OCI-LY1 (cell line): ENCODE results near the gene PRKCH.

Source experiments
- H2AFZ ChIP-seq: fragments of 200-600 bp; sonication (generic), shearing (Covaris generic); 2 replicates; pipeline ENCODE4 v1.6.0; 2014; ENCODE audit warnings: antibody characterized with exemption, mild to moderate bottlenecking, low read length
- H3F3A ChIP-seq: fragments of 200-600 bp; sonication (generic), shearing (Covaris generic); 2 replicates; pipeline ENCODE4 v1.6.0; 2014; ENCODE audit warnings: mild to moderate bottlenecking, antibody characterized with exemption, low read length, moderate library complexity; ENCODE audit not compliant: insufficient read depth
- H3K27ac ChIP-seq: fragments of 200-600 bp; sonication (generic); 2 replicates; pipeline ENCODE4 v1.5.1; 2014; ENCODE audit warnings: low read length, mixed run types, mild to moderate bottlenecking, low read depth; ENCODE audit not compliant: poor library complexity, severe bottlenecking
- H3K27me3 ChIP-seq: fragments of 200-600 bp; sonication (generic); 2 replicates; pipeline ENCODE4 v1.6.0; 2014; ENCODE audit warnings: antibody characterized with exemption, mild to moderate bottlenecking, low read length, moderate library complexity; ENCODE audit not compliant: insufficient read depth
- H3K36me3 ChIP-seq: fragments of 200-600 bp; sonication (generic); 2 replicates; pipeline ENCODE4 v1.6.1; 2014; ENCODE audit warnings: mild to moderate bottlenecking, antibody characterized with exemption, low read length, moderate library complexity, mixed read lengths; ENCODE audit not compliant: insufficient read depth
- H3K4me1 ChIP-seq: fragments of 200-600 bp; sonication (generic); 2 replicates; pipeline ENCODE4 v1.5.1; 2014; ENCODE audit warnings: mild to moderate bottlenecking, low read length, moderate library complexity; ENCODE audit not compliant: insufficient read depth, severe bottlenecking
- H3K4me2 ChIP-seq: fragments of 200-600 bp; sonication (generic), shearing (Covaris generic); 2 replicates; pipeline ENCODE4 v1.6.1; 2014; ENCODE audit warnings: low read length
- H3K4me3 ChIP-seq: fragments of 200-600 bp; sonication (generic); 2 replicates; pipeline ENCODE4 v1.5.1; 2014; ENCODE audit warnings: low read length, low read depth, mild to moderate bottlenecking, mixed read lengths; ENCODE audit not compliant: poor library complexity, severe bottlenecking
- H3K79me2 ChIP-seq: fragments of 200-600 bp; shearing (Covaris generic); 2 replicates; pipeline ENCODE4 v1.6.1; 2016; ENCODE audit warnings: mixed run types, low read length, mixed read lengths; ENCODE audit not compliant: insufficient read depth
- H3K9ac ChIP-seq: fragments of 200-600 bp; sonication (generic), shearing (Covaris generic); 2 replicates; pipeline ENCODE4 v1.6.1; 2014; ENCODE audit warnings: mild to moderate bottlenecking, low read length, mixed read lengths
- H3K9me2 ChIP-seq: fragments of 200-600 bp; sonication (generic), shearing (Covaris generic); 2 replicates; pipeline ENCODE4 v1.6.1; 2014; ENCODE audit warnings: low read depth, mild to moderate bottlenecking, low read length, mixed read lengths
- H3K9me3 ChIP-seq: fragments of 200-600 bp; shearing (Covaris generic); 2 replicates; pipeline ENCODE4 v1.6.1; 2014; ENCODE audit warnings: low read length, mixed read lengths
- H4K20me1 ChIP-seq: fragments of 200-600 bp; sonication (generic), shearing (Covaris generic); 2 replicates; pipeline ENCODE4 v1.6.0; 2016; ENCODE audit warnings: mild to moderate bottlenecking, low read length; ENCODE audit not compliant: insufficient read depth
- CTCF ChIP-seq: fragments of 200-600 bp; sonication (generic), shearing (Covaris generic); IDR thresholded peaks from 2 replicates; pipeline ENCODE4 v1.5.1; 2017; ENCODE audit warnings: mild to moderate bottlenecking, antibody characterized with exemption, low read length, moderate library complexity, mixed read lengths
- EZH2 ChIP-seq: fragments of 200-600 bp; sonication (generic), shearing (Covaris generic); IDR thresholded peaks from 2 replicates; pipeline ENCODE4 v1.8.0; 2017; ENCODE audit warnings: borderline replicate concordance, mixed run types, mild to moderate bottlenecking, antibody characterized with exemption, low read length, moderate library complexity, mixed read lengths

Gene PRKCH

GRCh38 chr14:61484826-61485584 lies 163.6 kb downstream of the PRKCH start:
- H3K9me3 ChIP-seq, result no peaks in the 10 kb centered on the region
- no peak overlapping the region for H3K4me3 ChIP-seq
- no peak overlapping the region for H3K9ac ChIP-seq
- H3K27me3 ChIP-seq, result no peaks in the 10 kb centered on the region
- no peaks in the 10 kb centered on the region for H3K79me2 ChIP-seq
- no peaks in the 10 kb centered on the region for H4K20me1 ChIP-seq
- H3F3A ChIP-seq, result no peaks in the 10 kb centered on the region
- H2AFZ ChIP-seq, result no peak overlapping the region
- no peaks in the 10 kb centered on the region for H3K36me3 ChIP-seq
- H3K4me1 ChIP-seq, result peaks cover 42% of the 10 kb centered on the region
- H3K4me2 ChIP-seq, result no peak overlapping the region
- TF ChIP-seq CTCF, result no peak
- TF ChIP-seq EZH2, result no peak
- H3K9me2 ChIP-seq, result no peaks in the 10 kb centered on the region
- H3K27ac ChIP-seq, result no peak overlapping the region

GRCh38 chr14:61485661-61486060 lies 164.3 kb downstream of the PRKCH start:
- no peaks in the 10 kb centered on the region for H3K27me3 ChIP-seq
- H3K4me2 ChIP-seq, result no peak overlapping the region
- H3K4me1 ChIP-seq, result peaks cover 42% of the 10 kb centered on the region
- H3K4me3 ChIP-seq, result no peak overlapping the region
- TF ChIP-seq EZH2 (no peak), CTCF (no peak)
- no peak overlapping the region for H2AFZ ChIP-seq
- no peaks in the 10 kb centered on the region for H3K36me3 ChIP-seq
- no peaks in the 10 kb centered on the region for H3F3A ChIP-seq
- no peaks in the 10 kb centered on the region for H3K9me3 ChIP-seq
- H3K9me2 ChIP-seq, result no peaks in the 10 kb centered on the region
- H4K20me1 ChIP-seq, result no peaks in the 10 kb centered on the region
- H3K27ac ChIP-seq, result no peak overlapping the region
- no peaks in the 10 kb centered on the region for H3K79me2 ChIP-seq
- no peak overlapping the region for H3K9ac ChIP-seq

GRCh38 chr14:61486930-61487495 lies 165.6 kb downstream of the PRKCH start:
- no peaks in the 10 kb centered on the region for H3K36me3 ChIP-seq
- H3K27me3 ChIP-seq, result no peaks in the 10 kb centered on the region
- H3K4me2 ChIP-seq, result no peak overlapping the region; the same call in 1 of the 2 replicates
- no peaks in the 10 kb centered on the region for H3K9me2 ChIP-seq
- peaks cover 51% of the 10 kb centered on the region for H3K4me1 ChIP-seq
- H3F3A ChIP-seq, result no peaks in the 10 kb centered on the region
- TF ChIP-seq CTCF (no peak), EZH2 (no peak)
- no peaks in the 10 kb centered on the region for H4K20me1 ChIP-seq
- H3K4me3 ChIP-seq, result no peak overlapping the region
- no peak overlapping the region for H3K9ac ChIP-seq
- no peak overlapping the region for H2AFZ ChIP-seq
- no peaks in the 10 kb centered on the region for H3K79me2 ChIP-seq
- no peaks in the 10 kb centered on the region for H3K9me3 ChIP-seq
- peak overlapping the region; percentile 27 for H3K27ac ChIP-seq
